ENCODE measurements around the gene RPL4.
A peak's percentile ranks its signal among the peaks of the same experiment; 100 is the strongest.
"Not testable (repeated sequence)": the region's sequence is repeated elsewhere in the genome, so short reads cannot be mapped to it uniquely, and the experiment has no call there.

Gene RPL4

DNA sequence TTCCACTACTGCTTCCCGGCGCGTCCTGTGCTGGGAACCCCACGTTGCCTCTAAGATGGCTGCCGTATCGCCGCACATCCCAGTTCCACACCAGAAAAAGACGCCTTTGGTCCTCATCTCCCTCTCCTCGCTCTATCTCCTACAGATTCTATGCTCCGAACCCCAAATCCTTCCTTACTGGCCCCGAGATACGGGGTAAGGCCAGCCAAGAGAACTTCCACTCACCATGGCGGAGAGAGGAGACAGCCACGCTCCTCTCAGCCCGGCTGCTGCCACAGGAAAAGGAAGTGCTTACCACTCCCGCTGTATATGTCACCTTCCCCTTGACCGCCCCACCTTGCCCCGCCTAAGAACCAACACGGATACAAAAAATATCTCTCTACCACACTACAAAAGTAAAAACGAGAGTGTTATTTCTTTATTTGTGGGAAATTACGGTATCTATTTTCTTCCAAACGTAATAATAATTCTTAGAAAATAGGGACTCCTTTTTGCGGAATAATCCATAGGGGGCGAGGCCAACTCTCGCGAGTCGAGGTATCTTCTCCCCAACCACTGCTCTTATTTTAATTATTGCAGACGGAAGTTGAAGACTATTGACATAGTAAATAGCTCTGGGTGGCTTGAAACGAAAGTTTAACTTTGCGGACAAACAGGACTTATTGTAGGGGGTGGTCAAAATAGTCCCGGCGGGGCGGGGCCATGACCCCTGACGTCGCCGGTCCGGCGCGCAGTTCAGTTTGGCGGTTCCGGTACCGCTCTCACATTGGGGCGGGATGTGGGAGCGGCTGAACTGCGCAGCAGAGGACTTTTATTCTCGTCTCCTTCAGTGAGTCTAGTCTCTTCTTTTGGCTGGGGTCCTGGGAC lies at the start of gene RPL4, which contains the start of gene ZWILCH:
TSS of gene RPL4 (minus strand) at position 293 of the 867 bp plus-strand sequence. CDS start at position 228, 65 bp downstream.
TSS of gene ZWILCH (plus strand) at position 764 of the 867 bp plus-strand sequence. CDS start at position 777, 13 bp downstream.
- peak; percentile 57 for DNase-seq (ENCODE audit: low read depth)

DNA sequence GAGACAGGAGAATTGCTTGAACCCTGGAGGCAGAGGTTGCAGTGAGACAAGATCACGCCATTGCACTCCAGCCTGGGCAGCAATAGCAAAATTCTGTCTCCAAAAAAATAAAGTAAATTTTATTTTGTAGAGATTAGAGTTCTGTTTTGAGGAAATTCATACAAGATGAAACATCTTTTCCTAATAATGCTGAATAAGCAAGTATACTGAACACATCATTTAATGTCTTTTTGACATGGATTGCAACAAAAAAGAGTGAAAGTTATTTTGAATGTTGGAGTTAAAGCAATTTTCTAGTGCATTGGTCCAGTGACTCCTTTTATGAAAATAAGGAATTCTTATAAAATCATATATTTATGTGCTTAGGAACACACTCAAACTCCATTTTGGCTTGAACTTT lies 40.6 kb upstream of the RPL4 start:
- no peak for DNase-seq (ENCODE audit: low read depth)

DNA sequence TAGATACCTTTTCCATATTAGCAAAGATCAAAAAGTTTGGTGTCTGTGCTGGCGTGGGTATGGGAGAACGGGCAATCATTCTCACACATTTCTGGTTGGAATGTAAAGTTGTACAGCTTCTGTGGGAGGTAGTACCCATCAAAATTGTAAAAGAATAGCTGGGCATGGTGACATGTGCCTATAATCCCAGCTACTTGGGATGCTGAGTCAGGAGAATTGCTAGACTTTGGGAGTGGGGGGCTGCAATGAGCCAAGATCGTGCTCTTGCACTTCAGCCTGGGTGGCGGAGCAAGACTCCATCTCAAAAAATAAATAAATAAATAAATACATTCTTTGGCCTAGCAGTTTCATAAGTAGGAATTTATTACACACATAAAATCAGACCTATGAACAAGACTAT lies 38.2 kb upstream of the RPL4 start:
- DNase-seq (ENCODE audit: low read depth): no peak

DNA sequence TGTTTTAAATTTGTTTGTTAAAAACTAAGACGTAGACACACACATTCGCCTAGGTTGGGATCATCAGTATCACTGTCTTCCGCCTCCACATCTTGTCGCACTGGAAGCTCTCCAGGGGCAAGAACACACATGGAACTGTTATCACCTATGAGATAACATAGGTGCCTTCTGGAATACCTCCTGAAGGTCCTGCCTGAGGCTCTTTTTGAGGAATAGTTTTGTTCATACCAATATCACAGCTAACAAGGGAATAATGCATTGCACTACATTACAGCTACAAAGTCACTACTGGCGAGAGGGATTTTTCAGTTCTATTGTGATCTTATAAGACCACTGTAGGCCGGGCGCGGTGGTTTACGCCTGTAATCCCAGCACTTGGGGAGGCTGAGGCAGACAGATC lies 30.4 kb upstream of the RPL4 start:
- no peak for DNase-seq (ENCODE audit: low read depth)

DNA sequence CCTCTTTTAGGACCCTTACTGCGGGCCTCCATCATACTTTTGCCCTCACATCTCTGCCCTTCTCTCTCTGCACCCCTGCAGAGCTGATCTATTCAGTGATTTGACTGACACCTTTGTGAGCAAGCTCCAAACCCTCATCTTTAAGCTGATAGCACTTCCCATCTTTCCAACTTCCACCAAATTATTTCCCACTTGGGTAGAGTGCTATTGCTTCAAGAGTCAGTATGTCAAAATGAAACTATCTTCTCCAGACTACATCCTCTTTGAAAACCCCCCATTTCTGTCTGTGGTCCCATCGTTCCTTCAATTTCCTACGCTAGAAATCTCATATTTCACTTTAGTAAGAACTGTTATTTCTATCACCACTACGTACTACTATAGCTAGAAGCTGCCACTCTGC lies 20.2 kb upstream of the RPL4 start:
- DNase-seq (ENCODE audit: low read depth): no peak

DNA sequence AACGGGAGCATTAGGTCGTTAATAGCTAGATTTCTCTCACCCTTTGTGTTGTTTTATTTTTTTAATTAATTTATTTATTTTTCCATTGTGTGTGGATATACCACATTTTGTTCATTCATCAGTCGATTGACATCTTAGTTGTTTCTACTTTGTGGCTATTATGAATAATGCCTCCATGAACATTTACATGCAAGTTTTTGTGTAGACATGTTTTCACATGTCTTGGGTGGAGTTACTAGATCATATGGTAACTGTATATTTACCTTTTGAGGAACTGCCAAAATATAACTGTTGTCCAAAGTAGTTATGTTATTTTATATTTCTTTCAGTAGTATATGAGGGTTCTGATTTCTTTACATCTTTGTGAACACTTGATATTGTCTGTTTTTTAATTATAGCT lies 19.3 kb upstream of the RPL4 start:
- no peak for DNase-seq (ENCODE audit: low read depth)

DNA sequence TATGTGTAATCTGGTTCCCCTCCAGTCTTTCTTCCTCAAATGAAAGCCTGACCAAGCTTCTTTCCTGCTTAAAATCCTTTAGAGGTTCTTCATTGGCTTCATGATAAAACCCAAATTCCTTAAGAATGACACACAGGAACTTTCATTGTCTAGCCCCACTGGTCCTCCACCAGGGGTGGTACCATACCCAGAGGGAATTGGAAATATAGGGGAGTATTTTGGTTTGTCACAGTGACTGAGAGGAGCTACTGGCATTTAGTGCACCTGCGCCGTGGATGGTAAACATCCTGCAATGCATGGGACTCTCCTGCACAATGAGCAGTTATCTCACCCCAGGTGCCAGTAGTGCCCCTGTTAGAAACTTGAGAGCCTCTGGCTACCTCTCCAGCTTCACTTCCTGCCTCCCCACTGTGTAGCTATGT lies 11.3 kb upstream of the RPL4 start:
- DNase-seq (ENCODE audit: low read depth): no peak

DNA sequence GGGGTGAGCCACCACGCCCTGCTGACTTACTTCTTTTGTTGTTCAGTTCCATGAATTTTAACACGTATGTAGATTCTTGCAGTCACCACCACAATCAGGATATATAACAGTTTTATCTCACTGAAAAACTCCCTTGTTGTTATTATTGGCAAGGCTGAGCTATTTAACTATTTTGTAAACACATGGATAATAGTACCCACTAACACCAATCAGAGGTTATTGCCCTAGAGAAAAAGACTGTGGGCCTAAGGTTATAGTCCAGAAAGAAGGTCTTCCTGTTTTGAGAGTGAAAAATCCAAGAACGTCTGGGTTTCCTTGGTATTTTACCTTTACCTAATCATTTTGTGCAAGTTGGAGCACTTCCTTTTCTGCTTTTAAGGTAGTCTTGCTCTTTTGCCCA lies 9.9 kb upstream of the RPL4 start:
- DNase-seq (ENCODE audit: low read depth): no peak

DNA sequence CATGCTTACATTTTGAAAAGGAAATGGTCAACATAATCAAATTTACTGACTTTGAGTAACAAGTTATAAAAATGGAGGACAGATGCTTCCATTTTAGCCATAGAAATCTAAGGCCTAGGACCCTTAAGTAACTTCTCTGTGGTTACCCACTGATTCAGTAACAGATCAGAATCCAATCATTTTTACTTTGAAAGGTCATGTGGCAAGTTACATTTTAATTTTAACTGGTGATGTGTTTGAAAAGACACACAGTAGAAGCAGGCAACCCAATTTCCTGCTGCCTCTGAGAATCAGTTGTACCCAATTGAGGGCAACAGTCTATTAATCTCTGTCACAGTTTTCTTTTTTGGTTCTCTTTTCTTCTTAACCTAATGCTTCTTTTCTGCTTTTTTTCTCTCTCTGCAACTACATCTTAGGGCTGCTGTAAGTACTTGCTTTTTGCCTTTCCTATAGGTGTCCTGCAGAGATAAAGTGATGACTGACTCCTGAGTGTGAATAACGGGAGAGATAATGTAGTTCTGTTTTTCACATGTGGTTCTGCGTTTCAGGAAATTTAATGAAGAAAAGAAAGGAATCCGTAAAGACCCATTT lies 3.7 kb upstream of the RPL4 start:
- DNase-seq (ENCODE audit: low read depth): no peak

DNA sequence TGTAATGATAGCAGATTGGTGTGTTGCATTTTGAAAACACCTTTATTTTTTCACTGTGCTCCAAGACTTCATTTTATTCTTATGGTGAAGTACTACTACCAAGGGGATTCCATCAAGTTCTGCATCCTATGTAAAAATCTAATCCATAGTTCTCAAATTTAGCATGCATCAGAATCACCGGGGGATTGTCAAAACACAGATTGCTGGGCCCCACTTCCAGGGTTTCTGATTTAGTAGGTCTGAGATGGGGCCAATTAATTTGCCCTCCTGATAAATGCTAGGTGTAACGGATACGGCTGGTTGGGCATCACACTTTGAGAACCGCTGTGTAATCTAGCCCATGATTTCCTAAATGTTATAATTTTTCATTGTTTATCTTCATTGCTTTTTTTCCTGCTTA lies 1.2 kb upstream of the RPL4 start:
- no peak for DNase-seq (ENCODE audit: low read depth)

DNA sequence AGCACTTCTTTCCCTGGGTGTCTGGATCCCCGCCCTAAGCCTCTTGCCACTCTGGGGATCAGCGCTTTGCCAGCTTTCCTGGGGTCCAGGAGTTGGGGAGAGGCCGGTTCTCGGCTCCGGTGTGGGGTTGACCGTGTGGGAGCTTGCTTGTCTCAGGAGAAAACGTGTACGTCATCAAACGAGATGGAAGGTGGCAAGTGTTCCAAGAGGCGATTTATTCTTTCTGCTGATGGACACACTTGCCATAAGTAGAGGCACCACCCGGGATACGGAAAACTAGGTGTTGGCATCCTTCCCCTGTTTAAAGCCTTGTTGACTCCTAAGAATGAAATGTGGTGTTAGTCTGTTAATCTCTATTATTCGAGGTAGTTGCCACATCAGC lies 766 bp upstream of the RPL4 start:
- no peak for DNase-seq (ENCODE audit: low read depth)

DNA sequence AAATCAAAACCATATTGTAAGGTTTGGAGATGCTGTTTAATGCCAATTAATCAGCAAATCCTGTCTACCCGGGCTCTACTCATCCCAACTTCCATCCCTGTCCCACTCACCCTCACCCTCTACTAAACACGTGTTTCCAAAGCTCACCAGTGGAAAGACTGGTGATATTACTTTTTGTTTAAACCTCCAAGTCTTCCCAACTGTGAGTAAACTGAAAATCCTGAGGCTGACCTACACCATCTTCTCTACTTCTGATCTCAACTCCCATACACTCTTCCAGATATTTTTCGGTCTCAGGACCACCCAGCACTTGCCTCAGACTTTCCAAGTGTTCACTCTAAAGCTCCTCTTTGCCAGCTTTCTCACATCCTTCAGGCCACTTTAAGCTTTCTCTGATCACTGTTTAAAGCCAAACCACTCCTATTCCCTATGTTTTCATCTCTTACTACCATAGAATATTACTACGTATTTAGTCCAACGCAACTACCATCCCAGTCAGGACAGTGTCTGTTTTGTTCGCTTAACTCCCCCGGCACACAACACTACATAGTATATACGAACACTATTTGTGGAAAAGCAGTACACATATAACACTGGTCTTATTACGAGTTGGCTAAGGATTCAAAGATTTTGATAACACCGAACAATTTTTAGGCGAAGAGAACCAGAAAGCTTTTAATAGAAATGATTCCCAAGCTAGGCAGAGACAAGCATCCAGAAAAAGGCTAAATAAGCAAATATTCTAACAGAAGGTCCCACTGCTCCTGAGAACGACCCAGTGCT lies 684 bp downstream of the RPL4 start:
- no peak for DNase-seq (ENCODE audit: low read depth)

DNA sequence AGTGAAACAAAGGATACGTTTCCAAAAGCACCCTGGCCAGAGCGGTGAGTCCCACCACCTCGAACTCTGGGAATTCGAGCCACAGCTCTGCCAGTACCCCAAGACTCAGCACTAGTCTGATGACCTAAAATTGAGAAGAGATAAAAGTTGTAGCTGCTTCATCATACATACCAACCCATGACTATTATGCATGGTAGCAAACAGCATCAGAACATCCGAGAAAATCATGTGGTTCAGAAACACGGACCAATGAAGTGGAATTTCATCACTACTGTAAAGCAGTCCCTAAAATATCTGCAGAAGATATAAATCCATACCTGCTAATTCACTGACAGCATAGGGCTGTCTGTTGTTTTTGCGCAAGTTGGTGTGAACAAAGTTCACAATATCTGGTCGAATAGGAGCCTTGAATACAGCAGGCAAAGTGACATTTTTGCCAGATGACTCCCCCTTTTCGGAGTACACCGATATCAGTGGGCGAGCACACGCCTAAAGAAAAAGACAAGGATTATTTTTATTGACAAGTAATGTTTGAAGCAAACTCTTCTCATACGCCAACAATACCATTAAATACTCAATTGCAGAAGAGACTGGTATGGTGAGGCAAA lies 1.5 kb downstream of the RPL4 start:
- DNase-seq (ENCODE audit: low read depth): not testable (repeated sequence)

DNA sequence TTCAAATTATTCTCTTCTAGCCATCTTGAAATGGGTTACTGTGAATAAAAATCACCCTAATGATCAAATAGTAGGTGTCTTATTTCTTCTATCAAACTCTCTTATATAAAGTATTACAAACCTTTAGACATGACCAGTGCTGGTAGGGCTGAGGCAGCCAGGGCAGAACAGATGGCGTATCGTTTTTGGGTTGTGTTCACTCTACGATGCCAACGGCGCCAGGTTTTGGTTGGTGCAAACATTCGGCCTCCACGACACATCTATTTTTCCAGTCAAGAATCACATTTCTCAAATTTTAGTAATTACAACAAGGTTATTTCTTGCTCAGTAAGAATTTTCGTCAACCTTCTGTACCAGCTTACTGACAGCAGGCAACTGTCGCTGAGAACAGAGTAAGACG lies 2.2 kb downstream of the RPL4 start:
- no peak for DNase-seq (ENCODE audit: low read depth)

DNA sequence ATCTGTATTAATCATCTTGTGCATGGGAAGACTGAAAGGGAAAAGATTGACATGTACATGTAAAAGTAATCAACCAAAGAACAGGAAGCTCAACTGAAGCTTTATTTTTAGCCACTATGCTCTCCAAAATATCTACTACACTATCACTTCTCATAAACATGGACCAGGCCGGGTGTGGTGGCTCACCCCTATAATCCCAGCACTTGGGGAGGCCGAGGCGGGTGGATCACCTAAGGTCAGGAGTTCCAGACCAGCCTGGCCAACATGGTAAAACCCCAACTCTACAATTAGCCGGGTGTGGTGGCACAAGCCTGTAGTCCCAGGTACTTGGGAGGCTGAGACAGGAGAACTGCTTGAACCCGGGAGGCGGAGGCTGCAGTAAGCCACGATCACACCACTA lies 4.3 kb downstream of the RPL4 start:
- not testable (repeated sequence) for DNase-seq (ENCODE audit: low read depth)

DNA sequence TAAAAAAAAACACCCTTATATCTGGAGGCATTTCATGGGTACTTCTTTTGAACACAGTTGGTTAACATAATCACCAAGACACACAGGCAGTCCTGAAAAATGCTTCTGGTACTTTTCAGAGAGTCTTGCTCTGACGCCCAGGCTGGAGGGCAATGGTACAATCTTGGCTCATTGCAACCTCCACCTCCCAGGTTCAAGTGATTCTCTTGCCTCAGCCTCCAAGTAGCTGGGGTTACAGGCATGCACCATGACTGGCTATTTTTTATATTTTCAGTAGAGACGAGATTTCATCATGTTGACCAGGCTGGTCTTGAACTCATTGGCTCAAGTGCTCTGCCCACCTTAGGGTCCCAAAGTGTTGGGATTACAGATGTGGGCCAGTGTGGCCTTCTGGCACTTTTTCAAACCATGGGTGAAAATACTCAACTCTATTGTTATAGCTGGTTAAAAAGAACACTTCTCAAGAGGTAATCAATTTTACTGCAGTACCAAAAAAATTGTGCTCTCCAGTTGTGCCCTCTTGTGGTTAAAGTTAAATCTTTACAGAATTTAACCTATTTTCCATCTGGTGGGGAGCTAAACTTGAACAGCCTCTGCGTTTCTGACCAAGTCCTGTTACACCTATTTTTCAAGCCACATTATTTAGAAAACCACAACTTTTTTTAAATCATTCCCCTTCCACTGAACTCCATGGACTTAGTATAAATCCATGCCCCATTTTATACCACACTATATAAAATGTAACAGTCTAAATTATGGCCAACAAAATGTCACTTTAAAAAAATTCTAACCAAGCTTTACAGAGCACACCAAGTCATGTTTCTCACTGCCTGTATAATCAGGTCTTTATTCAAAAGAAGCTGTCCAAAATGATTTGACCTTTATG lies 5.9 kb downstream of the RPL4 start:
- no peak for DNase-seq (ENCODE audit: low read depth)

DNA sequence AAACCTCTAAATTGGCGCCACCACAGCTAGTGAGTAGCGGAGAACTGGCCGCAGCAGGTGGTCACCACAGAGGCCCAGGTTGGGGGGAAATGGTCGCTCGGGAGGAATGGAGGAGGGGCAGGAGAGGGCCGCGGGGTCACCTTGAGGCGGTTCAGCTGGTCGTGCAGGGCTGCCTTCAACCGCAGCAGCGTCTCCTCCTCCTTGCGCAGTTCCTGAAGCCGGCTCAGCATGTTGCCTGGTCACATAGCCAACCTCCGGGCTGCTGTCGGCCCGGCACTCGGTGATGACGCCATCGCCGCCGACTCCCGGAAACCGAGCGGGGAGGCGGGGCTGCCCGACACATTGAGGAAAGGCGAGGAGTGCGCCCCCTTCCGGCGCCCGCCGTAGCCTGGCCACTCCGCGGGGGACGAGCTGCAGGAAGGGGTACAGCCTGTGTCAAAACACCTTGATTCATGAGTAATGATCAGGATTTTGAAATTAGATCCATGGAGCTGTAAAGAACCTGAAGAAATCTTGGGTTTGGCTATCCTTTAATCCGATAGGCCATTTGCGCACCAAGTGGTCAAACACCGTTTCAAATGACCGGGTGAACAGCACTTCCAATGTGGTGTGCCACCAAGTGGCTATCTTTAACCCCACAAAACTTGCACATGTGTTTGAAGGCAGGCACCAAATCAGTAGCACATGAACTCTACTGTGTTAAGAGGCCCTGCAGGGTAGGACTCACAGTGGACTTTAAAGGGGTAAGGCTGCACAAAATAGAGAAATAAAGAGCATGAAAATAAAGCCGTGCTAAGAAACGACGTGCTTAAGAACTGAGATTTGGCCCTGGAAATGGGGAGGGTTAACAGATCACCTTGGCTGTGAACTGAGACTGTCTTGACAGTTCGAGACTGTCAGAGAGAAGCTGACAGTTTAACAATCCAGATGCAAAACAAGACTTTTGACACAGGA lies 6.9 kb downstream of the RPL4 start, which contains the start of gene SNAPC5:
TSS of gene SNAPC5 (minus strand) at position 261 of the 954 bp plus-strand sequence. CDS start at position 230, 31 bp downstream.
- DNase-seq (ENCODE audit: low read depth): peak; percentile 98

DNA sequence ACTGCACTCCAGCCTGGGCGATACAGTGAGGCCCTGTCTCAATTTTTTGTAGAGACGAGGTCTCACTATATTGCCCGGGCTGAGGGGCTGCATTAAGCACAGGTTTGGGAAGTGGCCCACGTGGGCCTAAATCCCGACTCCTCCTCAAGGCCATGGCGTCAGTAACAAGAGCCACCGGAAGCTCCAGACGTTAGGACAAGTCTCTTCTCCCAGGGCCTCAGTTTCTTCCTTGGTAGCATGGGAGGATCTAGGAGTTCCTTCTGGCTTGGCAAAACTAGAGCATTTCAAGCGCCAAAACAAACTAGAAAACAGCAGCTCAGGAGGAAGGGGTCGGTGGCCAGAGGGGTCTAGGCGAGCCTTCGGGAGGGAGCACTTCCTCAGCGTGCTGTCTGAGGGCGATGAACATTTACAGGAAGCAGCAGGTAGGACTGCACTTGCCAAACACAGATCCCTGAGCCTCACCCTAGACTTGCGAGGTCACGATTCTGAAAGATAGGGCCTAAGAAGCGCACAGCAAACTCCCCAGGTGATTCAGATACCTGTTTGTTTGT lies 7.6 kb downstream of the RPL4 start:
- no peak for DNase-seq (ENCODE audit: low read depth)

DNA sequence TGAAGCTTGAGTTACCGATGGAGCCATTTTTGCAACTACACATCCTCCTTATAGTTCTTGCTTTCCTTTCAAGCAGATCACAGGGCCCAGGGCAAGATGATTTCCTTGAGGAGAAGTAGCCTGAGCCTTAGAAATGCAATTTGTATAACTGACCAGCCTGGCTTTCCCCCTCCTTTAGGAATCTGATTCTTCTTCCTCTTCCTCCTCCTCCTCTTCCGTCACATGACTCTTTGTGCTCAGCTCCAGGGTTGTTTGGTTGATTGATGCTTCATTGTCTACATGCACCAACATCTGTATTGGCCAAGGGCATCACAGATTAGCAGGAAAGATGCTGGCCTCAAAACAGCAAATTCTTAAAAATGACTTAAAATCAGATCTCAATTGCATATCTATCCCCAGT lies 10.4 kb downstream of the RPL4 start:
- no peak for DNase-seq (ENCODE audit: low read depth)

DNA sequence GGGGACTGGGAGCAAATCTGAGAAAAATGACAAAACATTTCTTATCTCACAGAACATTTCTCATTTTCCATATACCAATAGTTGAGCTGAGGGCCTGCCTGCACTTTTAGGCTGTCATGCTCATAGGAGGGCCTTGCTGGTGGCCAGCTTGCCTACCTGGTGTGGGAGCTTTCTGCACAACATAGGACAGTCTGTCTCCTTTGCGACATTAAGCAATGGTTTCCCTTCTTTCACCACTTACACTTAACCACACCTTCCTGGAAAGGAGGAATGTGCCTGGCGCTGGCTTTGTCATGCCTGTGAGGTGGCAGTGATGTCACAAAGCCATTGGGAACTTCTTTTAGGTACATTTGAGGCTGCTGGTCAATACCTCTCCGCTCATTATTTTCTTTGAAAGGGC lies 12.8 kb downstream of the RPL4 start:
- no peak for DNase-seq (ENCODE audit: low read depth)
